Left lung (tissue), 10 donors: ENCODE measurements around the gene SCAMP2. TPM values are rescaled to one million over a fixed set of nuclear protein-coding genes. Genes with fewer than 3 reads are reported as not detected.
A peak's percentile ranks its signal among the peaks of the same experiment; 100 is the strongest.

Experiments used
- ATAC-seq: fragments of 200-7000 bp; cut with Tn5 transposase; one replicate; pipeline ENCODE4 v1.9.1; 2020; ENCODE audit warnings: moderate library complexity
- DNase-seq, 4 donors: peaks; one replicate each; pipeline ENCODE4 v3.0.0-alpha.2; 2013 to 2020
- H3K27ac ChIP-seq, 2 donors: fragments of 200-600 bp; sonication (generic) in 1 of 2; one replicate each; pipeline versions ENCODE4 v1.5.0 to v1.8.0; 2020 to 2021
- H3K27me3 ChIP-seq, 2 donors: fragments of 200-600 bp; sonication (generic) in 1 of 2; one replicate each; pipeline versions ENCODE4 v1.5.0 to v1.8.0; 2020 to 2021
- H3K36me3 ChIP-seq, 2 donors: fragments of 200-600 bp; sonication (generic) in 1 of 2; one replicate each; pipeline versions ENCODE4 v1.5.0 to v1.8.0; 2020 to 2021
- H3K4me1 ChIP-seq, 2 donors: fragments of 200-600 bp; one replicate each; pipeline ENCODE4 v1.8.0; 2021
- H3K4me3 ChIP-seq, 2 donors: fragments of 200-600 bp; sonication (generic) in 1 of 2; one replicate each; pipeline versions ENCODE4 v1.5.0 to v1.8.0; 2020 to 2021; ENCODE audit warnings: mild to moderate bottlenecking in 1 of 2
- H3K9me3 ChIP-seq, 2 donors: fragments of 200-600 bp; sonication (generic) in 1 of 2; one replicate each; pipeline versions ENCODE4 v1.5.0 to v1.8.0; 2020 to 2021
- CTCF ChIP-seq, 2 donors: fragments of 200-600 bp; sonication (generic) in 1 of 2; IDR thresholded peaks; one replicate each; pipeline versions ENCODE4 v1.5.0 to v1.8.0; 2021; ENCODE audit warnings: antibody characterized with exemption in 2 of 2
- intact Hi-C, 2 donors: fragments of 100-400 bp; cut with DNase I; formaldehyde crosslinking; loops; one replicate each; pipeline versions ENCODE4 v1.11.2 to v1.14.2; 2022
- polyA plus RNA-seq, 6 donors: library from polyadenylated mRNA; unstranded; fragments of 120-200 nt; gene quantifications; one replicate each; pipeline ENCODE4 v1.2.1, GENCODE V29; 2013; ENCODE audit not compliant: insufficient read length in 6 of 6
- total RNA-seq, 2 donors: library from RNA; stranded (reverse); fragmentation: NEBNext Ultra II Directional; extraction: Animal tissue kit (Norgen Biotek cat#: 25700); gene quantifications; one replicate each; pipeline ENCODE4 v1.2.1, GENCODE V29; 2021
- donor health status: DM: no; HTN: yes; CAD: no.
- donor health status: DM: no; HTN: no; CAD: no.

SCAMP2 gene
- total and polyA plus RNA-seq, 8 donors = 42.8 to 138 (median 48.0) TPM

- H3K36me3 ChIP-seq = peaks cover 0 to 49% of the 10 kb centered on the region in 2 donors
- no peak for TF ChIP-seq CTCF (IDR thresholded peaks at IDR 0.05)
- H3K27me3 ChIP-seq = no peaks in the 10 kb centered on the region
- peaks cover 16 to 27% of the 10 kb centered on the region in 2 donors for H3K4me1 ChIP-seq
- ATAC-seq (no peak), DNase-seq (no peak)
- intact Hi-C loops = no loop called here
- no peaks in the 10 kb centered on the region for H3K9me3 ChIP-seq
- H3K4me3 ChIP-seq = no peak overlapping the region
- no peak overlapping the region for H3K27ac ChIP-seq
These were observed 34.2 kb downstream of the SCAMP2 start for GRCh38 chr15:74838746-74839525.

GRCh38 chr15:74838137-74838516 is 35.0 kb downstream of the SCAMP2 start:
- H3K4me1 ChIP-seq = peaks cover 9 to 19% of the 10 kb centered on the region in 2 donors
- no peaks in the 10 kb centered on the region for H3K9me3 ChIP-seq
- H3K27ac ChIP-seq = no peak overlapping the region
- no peaks in the 10 kb centered on the region for H3K27me3 ChIP-seq
- intact Hi-C loops = no loop called here
- TF ChIP-seq CTCF (IDR thresholded peaks at IDR 0.05) = no peak
- H3K36me3 ChIP-seq = peaks cover 0 to 49% of the 10 kb centered on the region in 2 donors
- ATAC-seq (no peak), DNase-seq (no peak)
- H3K4me3 ChIP-seq = no peak overlapping the region

GRCh38 chr15:74837482-74838136 is 35.6 kb downstream of the SCAMP2 start:
- intact Hi-C loops = no loop called here
- Histone ChIP-seq H3K4me3 (no peak overlapping the region), H3K27me3 (no peaks in the 10 kb centered on the region), H3K9me3 (no peaks in the 10 kb centered on the region), H3K36me3 (peaks cover 0 to 49% of the 10 kb centered on the region in 2 donors), H3K27ac (no peak overlapping the region), H3K4me1 (peaks cover 9 to 17% of the 10 kb centered on the region in 2 donors)
- DNase-seq (no peak), ATAC-seq (no peak)
- TF ChIP-seq CTCF (IDR thresholded peaks at IDR 0.05) = no peak

GRCh38 chr15:74836846-74837245 is 36.3 kb downstream of the SCAMP2 start:
- Histone ChIP-seq H3K27me3 (no peaks in the 10 kb centered on the region), H3K36me3 (peaks cover 0 to 49% of the 10 kb centered on the region in 2 donors), H3K9me3 (no peaks in the 10 kb centered on the region), H3K4me1 (peaks cover 3 to 9% of the 10 kb centered on the region in 2 donors), H3K4me3 (no peak overlapping the region), H3K27ac (no peak overlapping the region)
- ATAC-seq (no peak), DNase-seq (no peak)
- no peak for TF ChIP-seq CTCF (IDR thresholded peaks at IDR 0.05)
- intact Hi-C loops = no loop called here

- DNase-seq = peak in 2 of 4 donors; percentile 48 to 90
- no peaks in the 10 kb centered on the region for H3K4me1 ChIP-seq
- no peak overlapping the region for H3K4me3 ChIP-seq
- TF ChIP-seq CTCF (IDR thresholded peaks at IDR 0.05) = peak; percentile 68 to 76
- peaks cover 0 to 47% of the 10 kb centered on the region in 2 donors for H3K36me3 ChIP-seq
- no peaks in the 10 kb centered on the region for H3K27me3 ChIP-seq
- H3K9me3 ChIP-seq = no peaks in the 10 kb centered on the region
- H3K27ac ChIP-seq = no peak overlapping the region
- ATAC-seq = peak; percentile 86
- intact Hi-C loops = no loop called here
These were observed 37.8 kb downstream of the SCAMP2 start for GRCh38 chr15:74835312-74835823.
